MCF 10A (cell line): ENCODE measurements around the gene SRD5A2. TPM values are rescaled to one million over a fixed set of nuclear protein-coding genes. Genes with fewer than 3 reads are reported as not detected.
A peak's percentile ranks its signal among the peaks of the same experiment; 100 is the strongest.

Source experiments
- BruUV-seq: library from RNA; stranded (reverse); fragments of 400-500 nt; replicated peaks from 2 replicates; lab custom pipeline; 2021; lab: Mats Ljungman, UMichigan
- CTCF ChIA-PET: fragments of 300-600 bp; sonication (Branson Sonifier 250); formaldehyde crosslinking; extraction: SDS; loops from one replicate; lab custom pipeline; 2021; ENCODE audit warnings: antibody characterized with exemption, inconsistent platforms; lab: Yijun Ruan, JAX
- POLR2A ChIA-PET: fragments of 300-600, 350-650 bp; sonication (Branson Sonifier 250); formaldehyde crosslinking; extraction: SDS; loops from one replicate; lab custom pipeline; 2020; ENCODE audit warnings: antibody characterized with exemption, inconsistent platforms; lab: Yijun Ruan, JAX
- DNase-seq: peaks from one replicate; pipeline ENCODE4 v3.0.0-alpha.2; 2018; ENCODE audit not compliant: unreplicated experiment
- H3K27ac Mint-ChIP-seq: one replicate; pipeline ENCODE4 v1.8.0; 2022; ENCODE audit warnings: mild to moderate bottlenecking, low read depth, mixed read lengths; ENCODE audit not compliant: unreplicated experiment
- H3K27me3 Mint-ChIP-seq: one replicate; pipeline ENCODE4 v1.8.0; 2022; ENCODE audit warnings: mixed read lengths; ENCODE audit not compliant: insufficient read depth, unreplicated experiment
- H3K36me3 Mint-ChIP-seq: one replicate; pipeline ENCODE4 v1.8.0; 2022; ENCODE audit warnings: mild to moderate bottlenecking, moderate library complexity, mixed read lengths; ENCODE audit not compliant: insufficient read depth, unreplicated experiment
- H3K4me1 Mint-ChIP-seq: one replicate; pipeline ENCODE4 v1.8.0; 2022; ENCODE audit warnings: mixed read lengths; ENCODE audit not compliant: insufficient read depth, unreplicated experiment
- H3K4me3 Mint-ChIP-seq: one replicate; pipeline ENCODE4 v1.8.0; 2022; ENCODE audit warnings: mild to moderate bottlenecking, moderate library complexity, mixed read lengths; ENCODE audit not compliant: unreplicated experiment
- H3K9me3 Mint-ChIP-seq: one replicate; pipeline ENCODE4 v1.8.0; 2022; ENCODE audit warnings: mixed read lengths; ENCODE audit not compliant: unreplicated experiment
- CTCF ChIP-seq: fragments of 200-600 bp; IDR thresholded peaks from one replicate; pipeline ENCODE4 v1.8.0; 2022; ENCODE audit warnings: antibody characterized with exemption, mild to moderate bottlenecking; ENCODE audit not compliant: unreplicated experiment
- intact Hi-C: fragments of 100-400 bp; cut with micrococcal nuclease; formaldehyde crosslinking; loops from 2 replicates; pipeline ENCODE4 v1.14.1; 2022
- total RNA-seq: library from RNA; stranded (reverse); gene quantifications from 2 replicates; pipeline ENCODE4 v1.2.3, GENCODE V29; 2022

SRD5A2 gene
- total RNA-seq, 1 experiment from 2014 or later, result not detected

DNA sequence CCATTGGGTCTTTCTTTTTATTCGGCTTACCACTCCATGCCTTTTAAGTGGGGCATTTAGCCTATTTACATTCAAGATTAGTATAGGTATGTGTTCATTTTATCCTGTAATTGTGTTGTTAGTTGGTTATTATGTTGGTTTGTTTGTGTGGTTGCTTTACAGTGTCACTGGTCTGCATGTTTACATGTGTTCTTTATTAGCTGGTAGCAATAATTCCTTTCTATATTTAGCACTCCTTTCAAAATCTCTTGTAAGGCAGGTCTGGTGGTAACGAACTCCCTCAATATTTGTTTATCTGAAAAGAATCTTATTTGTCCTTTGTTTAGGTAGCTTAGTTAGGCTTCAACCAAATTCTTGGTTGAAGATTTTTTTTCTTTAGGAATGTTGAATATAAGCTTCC lies 97.5 kb downstream of the SRD5A2 start:
- ChIA-PET POLR2A (no interaction called here), CTCF (no interaction called here)
- H3K27ac Mint-ChIP-seq, result no peak overlapping the region
- no peak for TF ChIP-seq CTCF
- BruUV-seq, result no TSS peak
- peaks cover 5% of the 10 kb centered on the region for H3K36me3 Mint-ChIP-seq
- no peaks in the 10 kb centered on the region for H3K4me1 Mint-ChIP-seq
- DNase-seq, result no peak
- H3K27me3 Mint-ChIP-seq, result no peaks in the 10 kb centered on the region
- H3K4me3 Mint-ChIP-seq, result no peak overlapping the region
- H3K9me3 Mint-ChIP-seq, result no peaks in the 10 kb centered on the region
- intact Hi-C loops, result no loop called here

GRCh38 chr2:31476511-31477180 lies 104.1 kb downstream of the SRD5A2 start:
- intact Hi-C loops, result no loop called here
- Mint-ChIP-seq H3K27ac (no peak overlapping the region), H3K4me1 (peaks cover 9% of the 10 kb centered on the region), H3K36me3 (no peaks in the 10 kb centered on the region), H3K4me3 (no peak overlapping the region), H3K27me3 (no peaks in the 10 kb centered on the region), H3K9me3 (peaks cover 12% of the 10 kb centered on the region)
- no peak for DNase-seq
- CTCF ChIA-PET, result interaction anchor here (0.6 to 1.7 kb wide), 2 partner anchors 12 to 47 kb away, joined by 3 to 6 read pairs; no protein-coding TSS in a partner anchor
- BruUV-seq, result no TSS peak
- POLR2A ChIA-PET, result no interaction called here
- TF ChIP-seq CTCF, result no peak

DNA sequence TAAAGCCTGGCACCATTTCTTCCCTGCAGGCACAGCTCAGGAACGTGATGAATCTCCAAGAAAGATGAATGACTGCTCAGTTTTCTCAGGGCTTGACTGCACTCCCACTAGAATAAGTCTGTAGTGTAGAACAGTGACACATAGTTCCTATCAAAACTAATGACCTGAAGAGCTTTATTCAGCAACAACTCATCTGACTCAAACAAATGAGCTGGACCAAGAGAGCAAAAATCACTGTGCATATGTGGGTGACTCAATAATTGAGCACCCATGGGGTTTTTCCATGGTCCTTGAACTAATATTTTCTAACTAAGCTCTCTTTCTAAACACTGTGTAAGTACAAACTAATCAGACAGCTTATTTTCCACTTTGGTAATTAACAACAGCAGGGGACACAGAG lies 105.0 kb downstream of the SRD5A2 start:
- H3K4me3 Mint-ChIP-seq, result no peak overlapping the region
- no peaks in the 10 kb centered on the region for H3K36me3 Mint-ChIP-seq
- ChIA-PET POLR2A (no interaction called here), CTCF (interaction anchor here (0.6 to 1.2 kb wide), 5 partner anchors 12 to 614 kb away, joined by 3 read pairs; no protein-coding TSS in a partner anchor)
- peaks cover 16% of the 10 kb centered on the region for H3K9me3 Mint-ChIP-seq
- no peak overlapping the region for H3K27ac Mint-ChIP-seq
- BruUV-seq, result no TSS peak
- H3K4me1 Mint-ChIP-seq, result peaks cover 9% of the 10 kb centered on the region
- intact Hi-C loops, result no loop called here
- TF ChIP-seq CTCF, result no peak
- no peaks in the 10 kb centered on the region for H3K27me3 Mint-ChIP-seq
- peak; percentile 1 for DNase-seq

- intact Hi-C loops, result no loop called here
- H3K27ac Mint-ChIP-seq, result no peak overlapping the region
- POLR2A ChIA-PET, result no interaction called here
- no peak overlapping the region for H3K4me3 Mint-ChIP-seq
- CTCF ChIA-PET, result interaction anchor here (1.2 kb wide), 1 partner anchor 43 kb away, joined by 3 read pairs; no protein-coding TSS in a partner anchor
- DNase-seq, result no peak
- H3K4me1 Mint-ChIP-seq, result peaks cover 9% of the 10 kb centered on the region
- H3K27me3 Mint-ChIP-seq, result no peaks in the 10 kb centered on the region
- no peaks in the 10 kb centered on the region for H3K36me3 Mint-ChIP-seq
- no peak for TF ChIP-seq CTCF
- no TSS peak for BruUV-seq
- peaks cover 16% of the 10 kb centered on the region for H3K9me3 Mint-ChIP-seq
Measured at GRCh38 chr2:31474296-31474695, 106.4 kb downstream of the SRD5A2 start.

Other genes with a start within 250 kb of the SRD5A2 start
- gene XDH, start 166.2 kb downstream of the SRD5A2 start, total RNA-seq, result 29.3 and 47.5 TPM in 2 replicates